Psoas muscle (tissue), 8 donors: ENCODE measurements around the gene PACSIN3. TPM values are rescaled to one million over a fixed set of nuclear protein-coding genes. Genes with fewer than 3 reads are reported as not detected.

Experiments used
- ATAC-seq, 4 donors: fragments of 200-7000 bp; cut with Tn5 transposase; one replicate each; pipeline ENCODE4 v1.9.1; 2020; ENCODE audit warnings: moderate library complexity in 3 of 4, mild to moderate bottlenecking in 2 of 4
- DNase-seq, 2 donors: peaks; one replicate each; pipeline ENCODE4 v3.0.0-alpha.2; 2020
- H3K27ac ChIP-seq: fragments of 200-600 bp; one replicate; pipeline ENCODE4 v1.8.0; 2022
- H3K27me3 ChIP-seq, 3 donors: fragments of 200-600 bp in 1 of 3; one replicate each; pipeline versions ENCODE4 v1.6.1 to v1.8.0; 2013 to 2022; ENCODE audit warnings: low read length in 2 of 3, mild to moderate bottlenecking in 2 of 3, moderate library complexity in 1 of 3; ENCODE audit not compliant: insufficient read depth in 3 of 3
- H3K36me3 ChIP-seq, 2 donors: fragments of 200-600 bp in 1 of 2; one replicate each; pipeline versions ENCODE4 v1.6.1 to v1.8.0; 2013 to 2022; ENCODE audit warnings: low read depth in 1 of 2, mild to moderate bottlenecking in 1 of 2, moderate library complexity in 1 of 2; ENCODE audit not compliant: insufficient read depth in 1 of 2
- H3K4me1 ChIP-seq: fragments of 200-600 bp; one replicate; pipeline ENCODE4 v1.8.0; 2022
- H3K4me3 ChIP-seq: fragments of 200-600 bp; one replicate; pipeline ENCODE4 v1.8.0; 2022; ENCODE audit warnings: mild to moderate bottlenecking
- H3K9me3 ChIP-seq: fragments of 200-600 bp; one replicate; pipeline ENCODE4 v1.8.0; 2022
- CTCF ChIP-seq: fragments of 200-600 bp; IDR thresholded peaks from one replicate; pipeline ENCODE4 v1.8.0; 2022; ENCODE audit warnings: antibody characterized with exemption
- WGBS, 3 donors: extraction: QIAGEN DNeasy Blood & Tissue Kit; methylation state at CpG; one replicate each; pipeline versions ENCODE4 v1.1.6 to v1.1.7; 2013; 5-methylcytosine and 5-hydroxymethylcytosine counted together
- intact Hi-C, 2 donors: fragments of 100-400 bp; cut with DNase I; formaldehyde crosslinking; loops; one replicate each; pipeline versions ENCODE4 v1.11.0 to v1.14.2; 2022
- polyA plus RNA-seq, 3 donors: library from polyadenylated mRNA; stranded (reverse); fragments of 200-250 nt; gene quantifications; one replicate each; pipeline ENCODE4 v1.2.3, GENCODE V29; 2013
- total RNA-seq, 4 donors: library from RNA; stranded (reverse); fragmentation: NEBNext Ultra II Directional in 2 of 4; extraction: Animal tissue kit (Norgen Biotek cat#: 25700) in 2 of 4; gene quantifications; one replicate each; pipeline versions ENCODE4 v1.2.1 to v1.2.4, GENCODE V29; 2021 to 2023
- donor health status: healthy with polysubstance abuse.
- donor health status: DM: no; HTN: no; CAD: no; lungs with moderate emphysema.
- donor health status: Bipolar disorder and iron deficiency.
- donor health status: healthy.
- donor health status: DM: yes; HTN: yes; CAD: no.
- donor health status: DM: no; HTN: no; CAD: no.
- donor health status: DM: no; HTN: no; CAD: no.
- donor health status: DM: yes; HTN: yes; CAD: no.

PACSIN3 gene
- total and polyA plus RNA-seq, 7 donors = 90.4 to 430 (median 284) TPM

- Histone ChIP-seq H3K4me3 (no peak overlapping the region), H3K9me3 (no peaks in the 10 kb centered on the region), H3K36me3 (peaks cover 0 to 61% of the 10 kb centered on the region in 2 donors), H3K27me3 (no peaks in the 10 kb centered on the region), H3K27ac (no peak overlapping the region), H3K4me1 (peaks cover 17% of the 10 kb centered on the region)
- intact Hi-C loops = no loop called here
- DNase-seq (no peak), ATAC-seq (peak in 1 of 4 donors; percentile 31)
- TF ChIP-seq CTCF = no peak
- WGBS, 3 donors = 73 to 84% (median 75%) methylated on average over 1 of the region's 1 CpG
Measured at GRCh38 chr11:47220401-47220821, 34.2 kb upstream of the PACSIN3 start.

- H3K27ac ChIP-seq = peak overlapping the region; percentile 92
- intact Hi-C loops = no loop called here
- no peaks in the 10 kb centered on the region for H3K27me3 ChIP-seq
- H3K4me3 ChIP-seq = peak overlapping the region; percentile 83
- peaks cover 0 to 42% of the 10 kb centered on the region in 2 donors for H3K36me3 ChIP-seq
- WGBS, 3 donors = 15 to 27% (median 16%) methylated on average over 12 of the region's 12 CpGs
- peaks cover 26% of the 10 kb centered on the region for H3K4me1 ChIP-seq
- ATAC-seq = no peak
- TF ChIP-seq CTCF = no peak
- no peaks in the 10 kb centered on the region for H3K9me3 ChIP-seq
- peak in 1 of 2 donors; percentile 46 for DNase-seq
Measured at GRCh38 chr11:47216121-47216798, 30.0 kb upstream of the PACSIN3 start.

- peak overlapping the region; percentile 83 for H3K4me3 ChIP-seq
- H3K9me3 ChIP-seq = no peaks in the 10 kb centered on the region
- ATAC-seq (no peak), DNase-seq (no peak)
- H3K4me1 ChIP-seq = peaks cover 25% of the 10 kb centered on the region
- peaks cover 0 to 36% of the 10 kb centered on the region in 2 donors for H3K36me3 ChIP-seq
- no peak for TF ChIP-seq CTCF
- H3K27me3 ChIP-seq = no peaks in the 10 kb centered on the region
- peak overlapping the region; percentile 92 for H3K27ac ChIP-seq
- intact Hi-C loops = loop anchor here in 1 of 2 donors (2.0 kb wide), 1 partner anchor 29 kb away; the partner anchor contains the start of gene PACSIN3
- 8 to 13% (median 10%) methylated on average over 15 of the region's 15 CpGs for WGBS, 3 donors
Measured at GRCh38 chr11:47215366-47215910, 29.2 kb upstream of the PACSIN3 start.

GRCh38 chr11:47213950-47214565, 27.8 kb upstream of the PACSIN3 start:
- intact Hi-C loops = loop anchor here in 1 of 2 donors (2.0 kb wide), 1 partner anchor 27 kb away; the partner anchor contains the start of gene PACSIN3
- ATAC-seq (peak; percentile 93 to 95 (median 94)), DNase-seq (peak; percentile 93 to 96)
- H3K27ac ChIP-seq = peak overlapping the region; percentile 92
- H3K36me3 ChIP-seq = peaks cover 0 to 22% of the 10 kb centered on the region in 2 donors
- peaks cover 23% of the 10 kb centered on the region for H3K4me1 ChIP-seq
- TF ChIP-seq CTCF = no peak
- H3K27me3 ChIP-seq = no peaks in the 10 kb centered on the region
- 5 to 7% (median 5%) methylated on average over 20 of the region's 20 CpGs for WGBS, 3 donors
- no peaks in the 10 kb centered on the region for H3K9me3 ChIP-seq
- H3K4me3 ChIP-seq = peak overlapping the region; percentile 83
